ENCODE data around the gene CCDC126.
A peak's percentile ranks its signal among the peaks of the same experiment; 100 is the strongest.
"Not testable (repeated sequence)": the region's sequence is repeated elsewhere in the genome, so short reads cannot be mapped to it uniquely, and the experiment has no call there.

CCDC126 gene

DNA sequence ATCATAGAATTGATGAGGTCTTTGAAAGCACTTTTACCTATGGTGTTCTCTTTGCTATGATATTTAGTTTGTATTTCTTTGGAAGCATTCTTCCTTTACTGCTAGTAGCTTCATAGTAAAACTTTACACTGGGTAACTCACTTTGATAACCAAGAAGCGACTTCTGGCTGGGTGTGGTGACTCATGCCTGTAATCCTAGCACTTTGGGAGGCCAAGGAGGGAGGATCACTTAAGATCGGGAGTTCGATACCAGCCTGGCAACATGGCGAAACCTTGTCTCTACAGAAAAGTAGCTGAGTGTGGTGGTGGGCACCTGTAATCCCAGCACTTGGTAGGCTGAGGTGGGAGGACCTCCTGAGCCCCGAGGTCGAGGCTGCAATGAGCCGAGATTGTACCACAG lies 36.2 kb downstream of the CCDC126 start:
- DNase-seq: no peak

DNA sequence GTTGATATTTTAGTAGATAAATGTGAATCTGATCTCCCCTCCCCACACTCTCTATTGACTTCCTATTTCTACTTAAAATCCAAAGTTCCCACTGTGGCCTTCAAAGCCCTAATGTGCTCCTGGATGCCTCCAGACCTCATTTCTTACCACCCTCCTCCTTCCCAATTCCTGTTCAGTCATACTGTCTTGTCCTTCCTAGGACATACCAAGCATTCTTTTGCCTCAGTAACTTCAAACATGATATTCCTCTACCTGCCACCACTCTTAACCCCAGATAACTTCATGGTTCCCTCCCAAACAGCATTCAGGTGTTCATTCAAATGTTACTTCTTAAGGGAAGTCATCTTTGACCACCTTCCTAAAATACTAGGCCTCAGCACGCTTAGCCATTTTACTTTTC lies 48.6 kb downstream of the CCDC126 start:
- DNase-seq: no peak

DNA sequence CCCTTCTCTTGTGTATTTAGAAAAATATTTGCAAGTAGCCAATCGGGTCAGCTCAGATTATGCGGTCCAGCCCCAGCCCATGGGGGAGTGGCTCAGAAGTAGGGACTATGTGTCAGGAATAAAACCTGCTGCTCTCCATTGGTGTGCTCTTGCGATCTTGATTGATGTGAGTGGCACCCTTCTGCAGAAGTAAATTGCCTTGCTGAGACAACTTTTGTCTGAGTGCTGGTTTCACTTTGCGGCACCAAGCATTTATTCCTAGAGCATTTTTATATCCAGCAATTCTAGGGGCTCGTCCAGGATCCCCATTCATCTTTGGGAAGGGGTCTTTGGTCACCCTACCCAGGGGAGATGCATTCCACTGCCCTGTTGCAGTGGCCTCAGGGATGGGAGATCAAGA lies 56.8 kb downstream of the CCDC126 start:
- DNase-seq: no peak

DNA sequence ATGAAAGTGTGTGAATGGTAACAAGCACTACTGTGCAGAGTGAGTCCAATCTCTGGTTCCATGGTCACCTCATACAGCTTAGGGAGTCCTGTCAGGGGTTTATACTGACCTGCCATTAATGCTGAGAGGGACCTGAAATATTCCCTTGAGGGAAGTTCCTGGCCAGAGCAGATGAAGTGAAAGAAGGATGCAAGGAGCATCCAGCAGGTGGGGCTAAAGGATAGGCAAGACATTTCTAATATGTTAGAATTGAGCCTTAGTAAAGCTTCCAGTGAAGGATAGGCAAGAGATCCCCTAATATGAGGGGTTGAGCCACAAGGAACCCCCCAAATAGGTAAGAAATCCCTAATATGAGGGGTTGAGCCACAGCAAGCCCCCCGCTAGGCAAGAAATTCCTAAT lies 57.3 kb downstream of the CCDC126 start:
- DNase-seq: no peak

DNA sequence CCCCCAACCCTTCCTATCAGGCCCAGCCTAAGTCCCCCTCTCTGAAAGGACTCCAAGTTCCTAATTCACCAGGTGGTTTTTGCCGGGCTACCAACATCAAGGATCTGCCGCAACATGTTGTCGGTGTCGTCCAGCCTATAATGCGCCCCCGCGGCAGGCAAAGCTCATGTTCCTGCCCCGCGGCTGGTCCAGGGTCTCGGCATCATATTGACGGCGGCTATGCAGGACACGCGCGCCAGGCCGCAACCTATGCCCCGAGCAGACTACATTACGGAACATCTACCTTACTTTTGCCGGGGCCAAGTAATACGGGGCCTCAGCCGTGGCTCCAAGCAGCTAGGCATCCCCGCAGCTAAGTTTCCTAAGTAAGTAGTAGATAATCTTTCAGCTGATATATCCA lies 58.3 kb downstream of the CCDC126 start:
- DNase-seq: no peak

DNA sequence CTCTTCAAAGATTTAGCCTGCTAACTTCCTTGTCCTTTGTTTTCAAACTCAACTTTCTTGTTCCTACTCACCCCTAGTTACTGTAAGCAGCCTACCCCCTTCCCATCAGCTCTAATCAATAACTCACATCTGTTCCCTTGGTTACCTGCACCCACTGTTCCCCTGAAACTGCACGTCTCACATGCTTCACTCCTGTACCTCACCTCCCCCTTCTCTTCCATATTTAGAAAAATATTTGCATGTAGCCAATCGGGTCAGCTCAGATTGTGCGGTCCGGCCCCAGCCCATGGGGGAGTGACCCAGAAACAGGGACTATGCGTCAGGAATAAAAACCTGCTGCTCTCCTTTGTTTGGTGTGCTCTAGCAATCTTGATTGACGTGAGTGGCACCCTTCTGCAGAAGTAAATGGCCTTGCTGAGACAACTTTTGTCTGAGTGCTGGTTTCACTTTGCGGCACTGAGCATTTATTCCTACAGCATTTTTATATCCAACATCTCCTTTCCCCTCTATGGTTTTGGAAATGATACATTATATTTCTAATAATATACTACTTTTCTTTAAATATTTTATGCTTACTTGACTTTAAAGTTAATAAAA lies 61.7 kb downstream of the CCDC126 start:
- DNase-seq: no peak

DNA sequence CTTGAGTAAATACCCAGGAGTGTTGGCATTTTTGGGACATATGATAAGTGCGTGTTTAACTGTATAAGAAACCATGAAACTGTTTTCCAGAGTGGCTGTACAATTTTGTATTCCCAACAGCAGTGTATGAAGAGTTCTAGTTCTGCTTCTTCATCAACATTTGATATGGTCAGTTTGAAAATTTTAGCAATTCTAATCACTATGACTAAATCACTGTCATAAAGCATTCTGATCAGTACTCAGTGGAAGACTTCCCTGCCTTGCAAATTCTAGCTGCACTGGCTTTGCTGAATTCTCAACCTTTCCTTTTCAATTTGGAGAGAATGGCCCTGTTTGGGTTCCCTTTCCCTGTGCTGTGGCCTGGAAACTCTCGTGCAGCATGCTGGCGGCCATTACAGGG lies 64.2 kb downstream of the CCDC126 start:
- DNase-seq: no peak

DNA sequence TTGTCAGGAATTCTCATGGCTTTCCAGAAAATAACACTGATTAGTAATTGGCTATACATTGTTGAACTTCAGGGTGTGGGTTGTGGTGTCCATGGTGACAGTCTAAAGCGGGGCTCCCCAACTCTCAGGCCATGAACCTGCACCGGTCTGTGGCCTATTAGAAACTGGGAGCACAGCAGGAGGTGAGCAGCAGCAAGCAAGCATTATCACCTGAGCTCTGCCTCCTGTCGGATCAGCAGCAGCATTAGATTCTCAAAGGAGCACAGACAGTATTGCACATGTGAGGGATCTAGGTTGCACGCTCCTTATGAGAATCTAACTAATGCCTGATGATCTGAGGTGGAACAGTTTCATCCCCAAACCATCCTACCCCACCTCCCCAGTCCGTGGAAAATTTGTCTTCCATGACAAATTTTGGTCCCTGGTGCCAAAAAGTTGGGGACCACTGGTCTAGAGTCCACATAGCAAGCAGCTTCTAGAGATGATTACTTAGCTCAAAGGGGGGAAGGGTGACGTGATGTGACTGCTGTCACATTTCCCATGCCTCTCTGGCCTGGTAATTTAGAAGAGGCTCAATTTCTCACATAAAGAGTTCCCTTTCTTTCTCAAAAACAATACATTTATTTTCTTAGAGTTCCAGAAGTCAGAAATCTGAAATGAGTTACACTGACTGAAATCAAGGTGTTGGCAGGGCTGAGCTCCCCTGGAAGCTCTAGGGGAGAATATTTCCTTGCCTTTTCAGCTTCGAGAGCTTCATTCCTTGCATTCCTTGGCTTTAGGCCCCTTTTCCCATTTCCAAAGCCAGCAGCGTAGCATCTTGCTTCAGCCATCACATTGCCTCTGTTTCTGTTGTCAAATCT lies 65.2 kb downstream of the CCDC126 start:
- no peak for DNase-seq

DNA sequence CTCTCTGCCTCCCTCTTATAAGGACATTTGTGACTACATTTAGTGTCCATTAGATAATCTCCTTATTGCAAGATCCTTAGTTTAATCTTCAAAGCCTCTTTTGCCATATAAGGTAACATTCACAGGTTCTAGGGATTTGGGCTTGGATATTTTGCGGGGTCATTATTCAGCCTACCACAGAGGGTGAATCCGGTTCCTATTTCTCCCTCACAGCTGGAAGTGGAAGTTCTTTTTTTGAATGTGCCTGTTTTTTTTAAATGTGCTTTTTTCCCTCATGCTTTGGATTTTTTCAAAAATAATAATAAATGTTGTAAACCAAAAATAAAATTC lies 65.8 kb downstream of the CCDC126 start:
- DNase-seq: no peak

DNA sequence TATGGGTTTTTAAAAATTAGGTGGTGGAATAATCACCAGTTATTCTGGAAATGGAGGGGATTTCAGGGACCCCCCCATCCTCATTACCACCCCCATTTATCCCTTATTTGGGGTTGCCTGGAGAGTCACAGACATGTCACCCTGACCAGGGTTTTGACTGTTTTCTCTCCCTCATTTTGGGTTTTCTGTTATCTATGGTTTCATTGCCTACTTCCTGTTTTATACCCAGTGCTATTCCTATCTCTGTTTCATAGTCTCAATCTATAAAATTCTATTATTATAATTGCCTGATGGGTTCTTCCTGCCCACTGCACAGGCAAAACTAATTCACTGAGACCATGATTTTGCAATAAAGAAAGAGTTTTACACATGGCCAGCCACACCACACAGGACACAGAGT lies 66.9 kb downstream of the CCDC126 start:
- DNase-seq: no peak

DNA sequence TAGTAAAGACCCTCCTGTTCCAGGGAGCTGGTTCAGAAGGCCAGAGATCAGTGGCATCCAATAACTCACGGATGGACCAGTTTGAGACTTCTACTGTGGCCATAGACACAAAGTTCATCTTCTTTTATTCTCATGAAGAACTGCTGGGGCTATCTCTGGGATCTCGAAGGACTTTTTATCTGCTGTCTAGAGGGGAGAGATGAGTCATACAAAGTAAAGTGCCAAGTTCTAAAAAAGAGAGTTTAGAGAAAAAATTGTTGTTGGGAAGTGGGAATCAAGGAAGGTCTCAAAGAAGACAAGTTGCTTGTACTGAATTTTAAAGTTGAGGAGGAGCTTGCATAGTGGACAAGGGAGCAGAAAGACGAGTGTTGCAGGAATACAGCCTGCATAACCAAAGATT lies 74.9 kb downstream of the CCDC126 start:
- no peak for DNase-seq

DNA sequence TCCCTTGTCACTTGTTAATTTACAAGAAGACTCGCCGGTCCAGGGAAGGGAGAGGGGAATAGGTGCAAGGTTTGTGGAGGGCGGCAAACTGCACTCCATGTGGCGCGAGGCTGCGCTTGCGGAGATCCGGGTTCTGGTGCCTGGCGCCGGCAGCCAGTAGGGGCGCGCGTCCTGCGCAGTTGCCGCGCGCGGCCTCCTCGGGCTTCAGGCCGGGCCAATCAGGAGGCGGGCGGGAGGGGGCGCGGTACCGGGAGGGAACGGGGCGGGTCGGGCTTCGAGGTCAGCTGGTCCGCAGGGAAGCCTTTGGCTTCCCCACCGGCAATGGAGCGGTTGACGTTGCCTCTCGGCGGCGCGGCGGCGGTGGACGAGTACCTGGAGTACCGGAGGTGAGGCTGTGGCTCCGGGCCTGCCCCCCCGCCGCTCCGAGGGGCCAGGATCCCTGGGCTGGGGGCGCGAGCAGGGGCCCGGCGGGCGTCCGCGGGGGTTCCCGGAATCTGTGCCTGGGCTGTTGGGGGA lies 82.8 kb downstream of the CCDC126 start, which contains the start of gene FAM221A:
Gene FAM221A, plus strand, starts transcription at position 302 of the 516 bp plus-strand sequence. Its CDS starts 20 bp downstream, at position 322.
- DNase-seq: peak; percentile 78

DNA sequence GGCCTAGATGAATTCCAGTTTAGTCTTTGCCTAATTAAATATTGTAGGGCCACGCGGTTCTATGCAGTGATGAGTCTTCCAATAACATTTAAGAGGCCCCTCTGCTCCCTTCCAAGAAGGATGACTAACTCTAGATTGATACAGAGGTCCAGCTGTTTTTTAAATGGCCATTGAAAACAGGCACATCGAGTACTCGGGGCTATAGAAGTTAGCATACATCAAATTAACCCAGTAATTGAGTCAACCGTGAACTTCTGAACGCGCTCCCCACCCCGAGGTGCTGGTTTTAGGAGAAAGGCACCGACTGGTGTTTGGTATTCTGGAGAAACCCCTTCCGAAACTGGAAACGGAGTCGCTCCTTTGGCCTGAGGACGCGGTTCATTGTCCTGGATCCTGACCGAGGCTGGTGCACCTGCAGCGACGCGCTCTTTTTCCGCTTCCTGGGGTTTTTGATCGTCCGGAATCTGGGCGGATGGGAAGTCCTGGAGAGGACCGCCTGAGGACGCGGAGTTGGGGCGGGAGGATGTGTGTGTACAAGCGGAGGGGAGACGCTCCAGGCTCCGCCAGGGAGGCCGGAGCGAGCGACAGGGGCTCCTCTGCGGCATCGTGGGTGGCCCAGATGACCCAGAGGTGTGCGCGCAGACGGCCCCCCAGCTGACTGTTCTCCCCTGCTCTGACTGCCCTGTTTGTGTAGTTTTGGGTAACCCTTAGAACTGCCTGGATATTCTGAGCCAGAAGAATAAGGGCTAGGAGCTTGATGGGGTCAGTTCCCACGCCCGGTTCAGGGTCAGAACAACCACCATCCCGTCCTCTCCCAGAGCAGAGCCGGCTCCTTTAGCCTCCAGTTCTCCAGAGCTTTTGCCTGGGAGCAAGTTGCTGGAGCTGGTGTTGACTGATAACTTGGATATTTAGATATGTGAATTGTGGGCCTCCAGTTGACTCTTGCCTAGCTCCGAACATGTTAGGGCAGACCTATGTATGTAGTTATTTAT lies 83.5 kb downstream of the CCDC126 start:
- peak; percentile 36 for DNase-seq

DNA sequence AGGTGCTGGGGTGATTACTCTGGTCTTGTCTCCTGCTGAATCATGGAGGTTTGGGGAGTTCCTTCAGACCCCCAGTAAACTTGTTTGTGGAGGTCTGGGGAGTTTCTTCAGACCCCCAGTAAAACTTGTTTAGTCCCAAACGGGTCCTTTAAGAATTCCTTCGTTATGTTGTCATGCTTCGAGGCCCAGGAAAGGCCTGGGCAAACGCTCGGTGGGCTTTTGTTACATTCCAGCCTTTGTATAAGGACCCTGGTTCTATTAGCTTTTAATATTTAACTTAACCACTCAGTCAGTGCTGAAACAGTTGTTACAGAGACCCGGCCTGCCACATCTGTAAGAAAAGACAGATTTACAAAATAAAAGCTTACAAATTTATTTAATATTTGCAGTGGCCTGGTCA lies 86.9 kb downstream of the CCDC126 start:
- not testable (repeated sequence) for DNase-seq

DNA sequence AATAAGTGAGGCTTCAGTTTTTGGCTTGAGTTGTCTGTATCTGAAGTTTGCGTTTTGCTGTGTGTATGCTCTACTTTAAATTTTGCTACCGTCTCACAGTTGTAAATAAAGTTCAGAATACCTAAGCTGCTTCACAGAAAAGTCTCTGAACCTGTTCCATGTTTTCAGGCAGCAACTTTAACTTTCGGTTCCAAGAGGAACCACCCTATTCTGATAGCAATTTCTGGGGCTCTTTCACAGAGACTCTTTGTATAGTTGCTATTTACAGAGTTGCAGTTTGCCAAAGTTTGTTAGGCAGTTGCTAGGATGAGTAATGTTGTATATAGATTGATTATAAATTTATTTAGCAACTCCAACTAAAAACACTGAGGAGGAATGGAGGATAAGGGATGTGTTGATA lies 88.5 kb downstream of the CCDC126 start:
- DNase-seq: no peak

DNA sequence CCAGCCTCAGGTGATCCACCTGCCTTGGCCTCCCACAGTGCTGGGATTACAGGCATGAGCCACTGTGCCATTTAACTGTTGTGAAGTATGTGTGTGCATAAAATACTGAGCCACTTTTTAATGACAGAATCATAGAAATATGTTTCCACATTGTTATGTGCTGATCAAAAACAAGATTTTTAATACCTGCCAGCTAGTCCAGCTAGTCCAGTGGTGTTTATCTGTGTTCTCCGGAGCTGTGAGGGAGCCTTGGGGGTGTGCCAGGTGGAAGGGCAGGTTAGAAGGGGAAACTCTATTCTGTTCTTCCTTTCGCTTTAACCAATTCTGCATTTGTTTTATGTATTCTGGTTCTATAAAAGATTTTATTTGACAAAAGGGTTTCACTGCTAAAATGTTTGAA lies 89.8 kb downstream of the CCDC126 start:
- DNase-seq: no peak

DNA sequence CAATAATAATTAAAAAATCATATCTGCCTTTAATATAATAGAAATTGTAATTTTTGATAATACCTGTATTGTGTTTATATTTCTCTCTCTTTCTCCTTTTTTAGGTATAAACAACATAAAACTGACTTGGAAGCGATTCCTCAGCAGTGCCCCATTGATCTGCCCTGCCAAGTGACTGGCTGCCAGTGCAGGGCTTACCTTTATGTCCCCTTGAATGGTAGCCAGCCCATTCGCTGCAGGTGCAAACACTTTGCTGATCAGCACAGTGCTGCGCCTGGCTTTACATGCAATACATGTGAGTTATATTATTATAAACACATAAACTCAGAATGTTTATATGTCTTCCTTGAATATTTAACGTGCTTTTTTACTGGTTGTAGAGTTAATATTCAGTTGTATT lies 92.0 kb downstream of the CCDC126 start:
- DNase-seq: no peak

DNA sequence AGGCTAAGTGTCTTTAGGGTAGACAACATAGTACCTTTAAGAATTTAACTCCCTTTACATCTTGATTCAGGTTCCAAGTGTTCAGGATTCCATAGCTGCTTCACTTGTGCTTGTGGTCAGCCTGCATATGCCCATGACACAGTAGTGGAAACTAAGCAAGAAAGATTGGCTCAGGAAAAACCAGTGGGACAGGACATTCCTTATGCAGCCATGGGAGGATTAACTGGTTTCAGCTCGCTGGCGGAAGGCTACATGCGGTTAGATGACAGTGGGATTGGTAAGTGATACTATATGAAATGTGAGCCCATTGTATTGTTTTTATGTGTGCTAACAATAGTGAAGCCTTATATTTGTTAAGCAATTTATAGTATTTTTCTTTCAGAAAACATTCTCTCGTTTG lies 94.1 kb downstream of the CCDC126 start:
- DNase-seq: no peak

DNA sequence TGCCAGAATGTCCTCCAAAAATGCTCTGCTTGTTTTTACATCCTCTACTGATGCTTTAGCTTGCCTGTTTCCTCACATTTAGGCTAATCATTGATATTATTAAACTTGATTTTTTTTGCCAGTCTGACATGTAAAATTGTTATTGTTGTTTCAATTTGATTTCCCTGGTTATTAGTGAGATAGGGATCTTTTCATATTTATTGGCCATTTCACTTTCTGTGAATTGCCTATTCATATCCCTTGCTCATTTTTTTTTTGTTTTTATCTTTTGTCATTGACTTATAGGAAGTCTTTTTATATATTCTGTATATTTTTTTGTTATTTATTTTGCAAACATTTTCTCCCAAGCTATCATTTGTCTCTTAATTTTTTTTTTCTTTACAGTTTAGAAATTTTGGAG lies 96.0 kb downstream of the CCDC126 start:
- DNase-seq: no peak
